Measurements from ENCODE around the gene MCU. TPM values are rescaled to one million over a fixed set of nuclear protein-coding genes. Genes with fewer than 3 reads are reported as not detected.

The MCU gene
- total and polyA plus RNA-seq, 10 of the 15 experiments (the other 5 are each of a cell fraction or from before 2014, with no cell fraction given): 5.1 to 49.1 (median 17.9) TPM

- no peaks in the 10 kb centered on the region for H3K4me1 ChIP-seq (ENCODE audit: control insufficient read depth, insufficient read depth, low read length)
- H3K27ac ChIP-seq (ENCODE audit: control insufficient read depth, insufficient read depth): no peak overlapping the region
- FAIRE-seq (no peak), ATAC-seq (peak; percentile 48), DNase-seq (ENCODE audit: low read depth, low spot score) (no peak)
- TF ChIP-seq JUNB (IDR thresholded peaks at IDR 0.05) (peak; percentile 18; the same call in 1 of the 2 replicates), NFIC (IDR thresholded peaks at IDR 0.05; ENCODE audit: low read depth, low read length) (0 out of 2 replicates have a peak, but pooled peaks have one; percentile 17), SREBF1 (IDR thresholded peaks at IDR 0.05; ENCODE audit: low read length) (no peak)
- H3K4me3 ChIP-seq: no peak overlapping the region
- no peak overlapping the region for H2AFZ ChIP-seq (ENCODE audit: control insufficient read depth, low read depth, low read length)
- H3K27me3 ChIP-seq (replicated peaks in 1 of 2; ENCODE audit: control insufficient read depth in 2 of 2, insufficient read depth in 2 of 2, low read length in 1 of 2): no peaks in the 10 kb centered on the region
- ChIA-PET RAD21 (ENCODE audit: unreplicated experiment) (no interaction called here), CTCF (interaction anchor here (0.6 to 1.5 kb wide), 4 partner anchors 8 to 464 kb away, joined by 3 to 4 read pairs (median 3); no protein-coding TSS in a partner anchor), SMC1A (ENCODE audit: uncharacterized antibody, unreplicated experiment) (interaction anchor here (0.6 to 1.2 kb wide), 2 partner anchors 12 to 121 kb away, joined by 3 read pairs; no protein-coding TSS in a partner anchor), POLR2A (interaction anchor here (1.2 kb wide), 1 partner anchor 20 kb away, joined by 3 read pairs; no protein-coding TSS in a partner anchor)
- H3K79me2 ChIP-seq (ENCODE audit: control insufficient read depth, insufficient read depth, low read length): no peaks in the 10 kb centered on the region
- no peaks in the 10 kb centered on the region for H4K20me1 ChIP-seq (ENCODE audit: control insufficient read depth, insufficient read depth)
- H3K9ac ChIP-seq (ENCODE audit: control insufficient read depth, insufficient read depth, low read length): no peak overlapping the region
- H3K4me2 ChIP-seq (ENCODE audit: control insufficient read depth, insufficient read depth): no peak overlapping the region
- WGBS (ENCODE audit: insufficient coverage, insufficient replicate concordance, low lambda C conversion rate, missing lambda C conversion rate): 64% methylated on average over 4 of the region's 4 CpGs
- no peaks in the 10 kb centered on the region for H3K36me3 ChIP-seq (ENCODE audit: control insufficient read depth in 2 of 2, insufficient read depth in 2 of 2, low read length in 1 of 2)
- intact Hi-C loops (cut with micrococcal nuclease; ENCODE audit: unreplicated experiment) (no loop called here), in situ Hi-C loops (cut with MboI) (no loop called here)
- H3K9me3 ChIP-seq (replicated peaks; ENCODE audit: control insufficient read depth, insufficient read depth, low read length): no peaks in the 10 kb centered on the region; the same call in 1 of the 3 replicates
- BruUV-seq (replicated peaks): no TSS peak
Observed at GRCh38 chr10:72802763-72803505, 111.0 kb downstream of the MCU start.

GRCh38 chr10:72808001-72808400 is 116.1 kb downstream of the MCU start:
- ChIA-PET RAD21 (ENCODE audit: unreplicated experiment) (interaction anchor here (0.6 to 0.7 kb wide), 2 partner anchors 22 to 250 kb away, joined by 3 read pairs; no protein-coding TSS in a partner anchor), CTCF (interaction anchor here (0.7 kb wide), 1 partner anchor 115 kb away, joined by 3 read pairs; no protein-coding TSS in a partner anchor), SMC1A (ENCODE audit: uncharacterized antibody, unreplicated experiment) (interaction anchor here (1.3 kb wide), 1 partner anchor 31 kb away, joined by 3 read pairs; no protein-coding TSS in a partner anchor), POLR2A (interaction anchor here (0.6 kb wide), 1 partner anchor 11 kb away, joined by 5 read pairs; no protein-coding TSS in a partner anchor)
- 97% methylated on average over 3 of the region's 3 CpGs for WGBS (ENCODE audit: insufficient coverage, insufficient replicate concordance, low lambda C conversion rate, missing lambda C conversion rate)
- no peak for FAIRE-seq
- no peak overlapping the region for H3K4me2 ChIP-seq (ENCODE audit: control insufficient read depth, insufficient read depth)
- in situ Hi-C loops (cut with MboI) (no loop called here), intact Hi-C loops (cut with micrococcal nuclease; ENCODE audit: unreplicated experiment) (no loop called here)
- H3K9ac ChIP-seq (ENCODE audit: control insufficient read depth, insufficient read depth, low read length): no peak overlapping the region
- H3K36me3 ChIP-seq (ENCODE audit: control insufficient read depth in 2 of 2, insufficient read depth in 2 of 2, low read length in 1 of 2): no peaks in the 10 kb centered on the region
- H2AFZ ChIP-seq (ENCODE audit: control insufficient read depth, low read depth, low read length): no peak overlapping the region
- H3K27ac ChIP-seq (ENCODE audit: control insufficient read depth, insufficient read depth): no peak overlapping the region
- no peak for DNase-seq (ENCODE audit: low read depth, low spot score)
- no TSS peak for BruUV-seq (replicated peaks)
- H3K27me3 ChIP-seq (replicated peaks in 1 of 2; ENCODE audit: control insufficient read depth in 2 of 2, insufficient read depth in 2 of 2, low read length in 1 of 2): no peaks in the 10 kb centered on the region
- no peaks in the 10 kb centered on the region; the same call in 2 of the 3 replicates for H3K9me3 ChIP-seq (replicated peaks; ENCODE audit: control insufficient read depth, insufficient read depth, low read length)
- no peak overlapping the region for H3K4me3 ChIP-seq
- no peak for ATAC-seq
- H4K20me1 ChIP-seq (ENCODE audit: control insufficient read depth, insufficient read depth): no peaks in the 10 kb centered on the region
- no peaks in the 10 kb centered on the region for H3K79me2 ChIP-seq (ENCODE audit: control insufficient read depth, insufficient read depth, low read length)
- no peaks in the 10 kb centered on the region for H3K4me1 ChIP-seq (ENCODE audit: control insufficient read depth, insufficient read depth, low read length)
- no peak for TF ChIP-seq ESRRA (IDR thresholded peaks at IDR 0.05; ENCODE audit: low read length)
- no peak for TF ChIP-seq PML (IDR thresholded peaks at IDR 0.05; ENCODE audit: low read length)
- TF ChIP-seq SRF (IDR thresholded peaks at IDR 0.05; ENCODE audit: low read depth in 2 of 2, low read length in 2 of 2): no peak
- TF ChIP-seq TCF12 (IDR thresholded peaks at IDR 0.05; ENCODE audit: low read depth, low read length): no peak
- no peak for TF ChIP-seq IRF4 (IDR thresholded peaks at IDR 0.05; ENCODE audit: low read depth, low read length)
- TF ChIP-seq LARP7 (IDR thresholded peaks at IDR 0.05): no peak
- no peak for TF ChIP-seq CUX1 (IDR thresholded peaks at IDR 0.05; ENCODE audit: insufficient replicate concordance, low read depth, low read length)

Measured in GM12878 (cell line).